OCI-LY3 (cell line): ENCODE results near the gene STAM2.

ENCODE experiments used
- CTCF ChIP-seq: fragments of 200-600, 300-600 bp; sonication (generic); IDR thresholded peaks from 2 replicates; pipeline ENCODE4 v1.5.1; 2014; ENCODE audit warnings: antibody characterized with exemption, low read length, low read depth
- EZH2phosphoT487 ChIP-seq: fragments of 200-600 bp; shearing (Covaris generic); IDR thresholded peaks from 2 replicates; pipeline ENCODE4 v1.6.1; 2018; ENCODE audit warnings: antibody characterized with exemption, mixed run types, low read depth

- TF ChIP-seq CTCF: no peak
- TF ChIP-seq EZH2phosphoT487: no peak
These were observed 25.9 kb upstream of the STAM2 start for GRCh38 chr2:152201466-152201830.
